Erythroblast (primary cell): ENCODE data around the gene IGLL1.

Experiments used
- GATA1 ChIP-seq: IDR thresholded peaks from 2 replicates; pipeline ENCODE4 v1.6.1; 2011; ENCODE audit warnings: low read depth, mild to moderate bottlenecking, control low read depth, low read length, moderate library complexity
- POLR2A ChIP-seq: IDR thresholded peaks from 2 replicates; pipeline ENCODE4 v1.6.1; 2011; ENCODE audit warnings: mild to moderate bottlenecking, low read length

GRCh38 chr22:23570681-23571080 is 9.4 kb downstream of the IGLL1 start:
- TF ChIP-seq POLR2A, result no peak
- TF ChIP-seq GATA1, result no peak
